ENCODE results near the gene SLC13A2.

- no peak for TF ChIP-seq CTCF (IDR thresholded peaks at IDR 0.05)
- TF ChIP-seq POLR2A (IDR thresholded peaks at IDR 0.05): no peak
Observed at GRCh38 chr17:28425206-28425605, 48.2 kb upstream of the SLC13A2 start.

All from testis (tissue), 2 donors.